ENCODE results near the gene PDZD7.

PDZD7 gene

GRCh38 chr10:101071885-101072433 is 41.0 kb upstream of the PDZD7 start:
- TF ChIP-seq CTCF (IDR thresholded peaks at IDR 0.05; ENCODE audit: borderline replicate concordance, control extremely low read depth, extremely low read depth, insufficient read depth, missing control alignments): no peak
- DNase-seq (ENCODE audit: low spot score): no peak
- in situ Hi-C loops (cut with MboI; ENCODE audit: low sequenced_read_pairs, unreplicated experiment): no loop called here

DNA sequence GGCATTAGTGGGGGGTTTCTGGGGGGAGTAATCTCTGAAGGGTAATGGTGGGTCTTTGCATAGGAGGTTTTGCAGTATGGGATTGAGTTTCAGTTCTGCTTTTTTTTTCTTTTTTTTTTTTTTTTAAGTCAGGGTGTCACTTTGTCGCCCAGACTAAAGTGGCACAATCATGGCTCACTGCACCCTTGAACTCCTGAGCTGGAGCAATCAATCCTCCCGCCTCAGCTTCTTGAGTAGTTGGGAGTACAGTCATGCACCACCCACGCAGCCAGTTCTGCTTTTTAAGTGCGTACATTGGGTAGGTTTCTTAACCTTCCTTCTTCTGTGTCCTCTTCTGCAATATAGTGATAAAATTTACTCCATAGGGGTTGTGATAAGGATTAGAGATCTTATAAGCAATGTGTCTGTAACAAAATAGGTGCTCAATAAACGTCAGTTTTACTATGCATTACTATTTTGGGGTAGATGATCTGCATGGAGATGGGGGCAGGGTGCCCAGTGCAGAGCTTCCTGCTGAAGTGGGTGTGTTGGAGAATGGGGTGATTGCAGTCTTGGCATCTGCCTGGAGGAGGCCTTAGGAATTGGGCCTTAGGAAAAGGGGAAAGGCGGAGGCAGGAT is 40.4 kb upstream of the PDZD7 start:
- TF ChIP-seq CTCF (IDR thresholded peaks at IDR 0.05; ENCODE audit: borderline replicate concordance, control extremely low read depth, extremely low read depth, insufficient read depth, missing control alignments): no peak
- DNase-seq (ENCODE audit: low spot score): no peak
- in situ Hi-C loops (cut with MboI; ENCODE audit: low sequenced_read_pairs, unreplicated experiment): no loop called here

DNA sequence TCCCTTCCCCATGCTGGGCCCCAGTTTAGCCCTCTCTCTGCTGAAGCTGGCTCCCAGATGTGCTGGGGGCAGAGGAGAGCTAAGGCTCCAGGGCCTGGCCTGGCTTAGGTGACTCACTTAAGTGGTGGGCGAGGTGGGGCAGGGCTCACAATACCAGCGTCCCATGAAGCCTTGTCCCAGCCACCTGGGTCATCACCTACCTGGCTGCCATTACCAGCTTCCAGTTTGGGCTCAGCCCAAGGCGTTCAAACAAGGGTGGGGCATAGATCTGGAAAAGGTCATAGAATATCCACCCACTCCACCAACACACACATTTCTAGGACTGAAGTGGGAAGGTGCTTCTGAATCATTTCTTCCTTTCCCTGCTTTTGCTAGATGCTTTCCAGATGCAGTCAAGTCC is 39.2 kb upstream of the PDZD7 start:
- DNase-seq (ENCODE audit: low spot score): no peak
- in situ Hi-C loops (cut with MboI; ENCODE audit: low sequenced_read_pairs, unreplicated experiment): no loop called here
- TF ChIP-seq CTCF (IDR thresholded peaks at IDR 0.05; ENCODE audit: borderline replicate concordance, control extremely low read depth, extremely low read depth, insufficient read depth, missing control alignments): no peak

GRCh38 chr10:101069441-101069840 is 38.5 kb upstream of the PDZD7 start:
- no peak for DNase-seq (ENCODE audit: low spot score)
- TF ChIP-seq CTCF (IDR thresholded peaks at IDR 0.05; ENCODE audit: borderline replicate concordance, control extremely low read depth, extremely low read depth, insufficient read depth, missing control alignments): no peak
- in situ Hi-C loops (cut with MboI; ENCODE audit: low sequenced_read_pairs, unreplicated experiment): no loop called here

GRCh38 chr10:101067356-101068083 is 36.6 kb upstream of the PDZD7 start:
- in situ Hi-C loops (cut with MboI; ENCODE audit: low sequenced_read_pairs, unreplicated experiment): no loop called here
- TF ChIP-seq CTCF (IDR thresholded peaks at IDR 0.05; ENCODE audit: borderline replicate concordance, control extremely low read depth, extremely low read depth, insufficient read depth, missing control alignments): peak; percentile 86
- peak; percentile 86 for DNase-seq (ENCODE audit: low spot score)

DNA sequence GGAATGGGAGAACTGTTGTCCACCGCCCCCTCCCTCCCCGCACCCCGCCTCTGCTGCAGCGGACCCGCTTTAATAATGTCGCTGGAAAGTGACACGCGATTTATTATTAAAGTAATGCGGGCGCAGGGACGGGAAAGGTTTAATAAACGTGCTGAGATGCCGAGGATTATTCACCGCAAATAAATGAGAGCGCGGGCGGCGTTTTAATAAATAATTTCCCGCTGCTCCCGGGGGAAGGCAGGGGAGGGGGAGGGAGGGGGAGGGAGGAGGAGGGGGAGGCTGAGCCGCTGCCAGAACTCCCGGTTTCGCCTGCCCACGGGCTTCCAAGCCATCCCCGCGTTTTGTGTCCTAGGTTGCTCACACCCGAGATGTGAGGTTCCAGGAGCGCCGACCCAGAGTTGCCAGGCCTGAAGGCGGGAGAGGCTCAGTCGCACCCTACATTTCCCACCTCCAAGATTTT is 36.0 kb upstream of the PDZD7 start:
- in situ Hi-C loops (cut with MboI; ENCODE audit: low sequenced_read_pairs, unreplicated experiment): no loop called here
- TF ChIP-seq CTCF (IDR thresholded peaks at IDR 0.05; ENCODE audit: borderline replicate concordance, control extremely low read depth, extremely low read depth, insufficient read depth, missing control alignments): no peak
- DNase-seq (ENCODE audit: low spot score): peak; percentile 38

Data from GM13976 (cell line).